Activated CD4-positive, alpha-beta T cell treated with anti-CD3 and anti-CD28 coated beads for 1 hour (primary cell): ENCODE measurements around the gene CFAP206.
"Not testable (repeated sequence)": the region's sequence is repeated elsewhere in the genome, so short reads cannot be mapped to it uniquely, and the experiment has no call there.

ENCODE experiments used
- DNase-seq: peaks from one replicate; pipeline ENCODE4 v3.0.0-alpha.2; 2020

The CFAP206 gene

DNA sequence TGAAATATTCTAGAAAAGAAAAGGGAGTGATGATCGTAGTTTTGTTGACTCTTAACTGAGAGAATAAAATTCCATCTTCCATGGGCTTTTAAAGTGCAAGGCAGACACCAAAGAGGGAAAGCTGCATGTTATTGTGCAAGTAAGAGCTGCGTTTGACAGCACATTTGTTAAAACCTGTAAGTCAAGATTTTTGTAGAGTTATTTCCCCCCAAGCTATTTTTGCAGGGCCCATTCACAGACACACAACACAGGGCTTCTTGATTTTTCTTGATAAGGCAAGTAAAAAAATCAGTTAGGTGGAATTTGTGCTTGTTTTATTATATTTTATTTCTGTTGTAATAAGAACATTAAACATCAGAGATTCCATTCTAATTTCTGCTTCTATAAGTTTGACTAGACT, 13.8 kb downstream of the CFAP206 start:
- DNase-seq, result no peak

DNA sequence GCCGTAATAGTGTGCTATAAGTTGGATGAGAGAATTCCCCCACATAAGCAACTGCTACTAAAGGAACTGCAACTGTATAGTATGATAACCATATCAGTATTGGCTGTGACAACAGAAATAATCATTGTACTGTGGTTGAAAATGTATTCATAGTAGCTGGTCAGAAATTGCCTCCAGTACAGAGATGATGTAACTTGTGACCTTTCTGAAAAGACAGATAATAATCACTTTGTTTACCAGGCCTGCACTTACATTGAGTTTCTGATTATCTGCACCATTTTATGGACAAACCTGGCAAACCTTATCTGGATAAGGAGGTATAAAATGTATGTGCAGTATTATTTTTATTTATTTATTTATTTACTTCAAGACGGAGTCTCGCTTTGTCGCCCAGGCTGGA, 19.0 kb downstream of the CFAP206 start:
- DNase-seq, result no peak

DNA sequence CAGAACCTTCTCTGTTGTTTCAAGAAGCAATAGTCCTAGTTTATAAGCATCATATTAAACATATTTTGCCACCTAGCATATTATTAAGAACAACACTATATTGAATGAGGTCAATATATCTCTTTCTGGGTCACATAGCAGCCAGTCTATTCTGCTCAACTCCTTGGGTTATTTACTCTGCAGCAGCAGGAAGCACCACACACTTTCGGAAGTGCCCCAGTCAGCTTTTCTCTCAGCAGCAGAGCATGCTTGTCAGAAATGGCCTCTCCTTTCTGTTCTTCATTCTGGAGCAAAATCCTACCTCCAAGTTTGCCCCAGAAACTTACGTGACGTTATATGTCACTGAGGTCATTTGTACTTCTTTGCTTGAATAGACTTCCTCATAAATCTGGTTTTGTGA, 22.7 kb downstream of the CFAP206 start:
- DNase-seq, result no peak

DNA sequence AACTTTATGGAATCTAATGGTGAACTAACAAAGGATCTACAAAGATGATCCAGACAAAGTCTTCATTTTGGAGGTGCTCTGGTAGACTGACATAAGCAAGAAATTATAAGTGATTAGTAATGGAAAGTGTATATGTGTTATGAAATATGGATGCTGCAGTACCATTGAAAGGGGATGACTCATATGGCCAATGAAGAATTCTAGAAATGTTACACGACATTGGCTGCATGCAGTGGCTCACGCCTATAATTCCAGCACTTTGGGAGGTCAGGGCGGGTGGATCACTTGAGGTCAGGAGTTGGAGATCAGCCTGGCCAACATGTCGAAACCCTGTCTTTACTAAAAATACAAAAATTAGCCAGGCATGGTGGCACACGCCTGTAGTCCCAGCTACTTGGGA, 23.5 kb downstream of the CFAP206 start:
- DNase-seq, result no peak

DNA sequence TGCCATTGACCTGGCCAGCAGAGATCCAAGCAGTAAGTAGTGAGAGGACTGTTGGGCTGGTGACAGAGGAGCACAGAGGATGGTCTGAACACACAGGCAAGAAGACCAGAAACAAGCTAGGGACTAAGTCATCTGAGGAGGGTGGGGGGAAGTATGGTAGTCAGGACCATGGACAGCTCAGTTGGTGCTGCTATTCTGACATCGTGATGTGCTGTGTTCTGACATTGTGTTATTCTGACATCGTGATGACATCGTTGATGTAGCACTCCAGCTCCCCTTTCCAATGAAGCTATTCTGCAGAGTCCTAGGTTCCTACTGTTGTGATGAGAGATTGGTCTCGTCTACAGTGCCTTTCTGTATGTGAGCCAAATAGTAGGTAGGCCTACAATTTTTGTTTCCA, 28.7 kb downstream of the CFAP206 start:
- no peak for DNase-seq

DNA sequence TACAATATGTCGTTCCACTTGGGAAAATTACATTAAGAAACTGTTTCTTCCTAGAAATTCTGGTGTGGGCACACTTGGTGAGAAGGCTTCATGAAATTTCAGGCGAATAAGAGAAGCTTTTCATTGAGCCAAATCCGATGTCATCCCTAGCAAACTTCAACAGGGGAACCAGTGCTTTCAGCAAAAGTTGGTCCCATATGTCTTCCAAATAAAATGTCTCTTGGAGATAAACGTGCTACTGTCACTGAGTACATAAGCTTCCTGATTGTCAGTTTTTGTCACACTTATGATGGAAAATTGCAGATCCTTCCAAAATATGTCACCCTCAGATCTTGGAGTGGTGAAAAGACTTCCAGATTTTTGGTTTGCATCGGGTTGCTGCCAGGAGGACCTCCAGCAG, 33.9 kb downstream of the CFAP206 start:
- no peak for DNase-seq

DNA sequence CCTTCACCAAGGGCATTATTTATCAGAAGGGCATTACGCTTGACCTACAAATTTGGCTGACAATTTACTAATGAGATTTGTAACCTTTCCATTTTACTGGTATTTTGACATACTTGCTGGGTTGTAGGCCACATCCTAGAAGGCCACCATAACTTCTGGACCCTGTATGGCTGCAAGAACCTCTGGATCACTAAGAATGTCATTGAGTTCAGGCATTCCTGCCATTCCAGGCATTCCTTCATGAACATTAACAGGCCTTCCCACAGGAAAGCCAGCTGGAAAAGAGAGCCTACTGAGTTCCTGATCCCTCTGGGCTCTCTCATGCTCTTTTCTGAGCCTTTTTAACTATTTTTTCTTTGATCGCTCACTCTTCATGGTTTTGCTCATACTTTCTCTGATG, 36.6 kb downstream of the CFAP206 start:
- DNase-seq, result no peak

DNA sequence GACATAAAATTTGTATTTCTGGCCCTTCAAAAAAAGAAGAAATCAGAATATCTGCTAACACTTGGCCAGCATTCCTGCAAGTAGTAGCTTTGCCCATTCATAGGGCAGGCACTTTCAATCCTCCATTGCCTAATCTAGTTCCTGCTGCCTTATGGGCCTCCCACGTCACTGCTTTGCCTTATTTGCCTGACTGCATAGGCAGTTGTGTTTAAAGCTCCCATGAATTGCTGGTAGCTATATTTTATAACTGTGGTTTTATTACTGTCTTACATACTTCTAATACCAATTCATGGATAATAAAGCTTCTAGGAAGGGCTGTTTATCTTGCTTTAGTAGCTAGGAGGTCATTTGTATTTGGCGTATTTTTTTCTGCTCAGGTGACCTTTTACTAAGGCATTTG, 57.3 kb downstream of the CFAP206 start:
- no peak for DNase-seq

DNA sequence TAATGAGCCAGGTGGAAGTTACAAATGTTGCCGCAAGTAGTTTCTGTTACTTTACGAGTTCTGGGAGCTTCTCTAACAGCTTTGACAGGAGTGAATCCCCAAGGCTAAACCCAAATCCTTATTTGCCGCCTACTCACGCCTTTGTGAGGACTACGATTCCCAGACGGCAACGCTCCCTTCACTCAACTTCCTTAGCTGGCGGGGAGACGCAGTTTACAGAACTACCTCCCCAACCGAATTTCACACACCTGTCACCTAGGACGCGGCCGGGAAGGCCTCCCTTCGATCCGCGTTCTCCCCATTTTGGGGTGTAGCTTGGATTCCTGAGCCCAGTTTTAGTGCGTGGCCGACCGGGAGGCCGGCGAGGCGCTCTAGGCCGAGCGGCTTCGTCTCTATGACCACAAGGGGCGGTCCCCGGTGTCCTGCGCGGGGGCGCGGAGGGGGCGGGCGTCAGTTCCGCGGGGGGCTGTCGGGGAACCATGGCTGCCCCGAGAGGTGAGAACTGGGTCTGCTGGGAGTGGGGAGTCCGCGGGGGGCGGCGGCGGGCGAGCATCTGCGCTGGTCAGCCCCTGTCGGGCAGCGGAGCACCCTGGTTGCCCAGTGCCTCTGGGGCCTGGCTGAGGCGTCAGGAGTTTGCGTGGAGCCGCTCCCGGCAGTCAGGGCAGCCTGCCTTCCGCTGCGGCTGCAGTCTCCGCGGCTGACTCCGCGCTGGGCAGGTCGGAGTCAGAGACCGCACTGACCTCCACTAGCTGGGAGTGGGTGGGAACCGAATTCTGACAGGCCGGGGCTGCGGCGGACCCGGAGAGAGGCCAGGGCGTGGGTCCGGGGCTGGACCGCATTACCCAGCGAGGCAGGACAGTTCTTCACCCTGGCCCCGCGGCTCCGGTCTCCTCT, 65.0 kb downstream of the CFAP206 start, which contains the start of gene SLC35A1:
SLC35A1 (plus strand) TSS at position 450 of the 894 bp plus-strand sequence; CDS start at position 480, 30 bp downstream.
- peak; percentile 79 for DNase-seq

DNA sequence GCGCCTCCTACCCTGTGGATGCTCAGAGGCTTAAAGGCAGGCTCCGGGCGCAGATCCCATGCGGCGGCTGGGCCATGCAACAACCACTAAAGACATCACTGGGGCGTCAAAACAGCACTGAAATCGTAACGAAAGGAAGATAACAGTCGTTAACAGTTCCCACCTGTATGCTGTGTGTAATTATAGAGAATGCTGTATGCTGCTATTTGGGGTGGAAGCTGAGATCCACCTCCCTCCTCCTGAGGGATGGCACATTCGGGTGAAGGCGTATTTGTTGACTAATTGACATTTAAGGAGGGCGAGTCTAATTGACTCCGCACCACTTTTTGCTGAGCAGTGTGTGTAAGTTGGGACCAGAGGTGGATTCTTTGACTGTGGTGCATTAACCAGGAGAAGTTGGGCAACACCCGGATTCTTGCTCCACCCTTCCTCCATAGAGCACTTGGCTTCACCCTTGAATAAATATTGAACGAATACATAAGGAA, 65.7 kb downstream of the CFAP206 start:
- no peak for DNase-seq

DNA sequence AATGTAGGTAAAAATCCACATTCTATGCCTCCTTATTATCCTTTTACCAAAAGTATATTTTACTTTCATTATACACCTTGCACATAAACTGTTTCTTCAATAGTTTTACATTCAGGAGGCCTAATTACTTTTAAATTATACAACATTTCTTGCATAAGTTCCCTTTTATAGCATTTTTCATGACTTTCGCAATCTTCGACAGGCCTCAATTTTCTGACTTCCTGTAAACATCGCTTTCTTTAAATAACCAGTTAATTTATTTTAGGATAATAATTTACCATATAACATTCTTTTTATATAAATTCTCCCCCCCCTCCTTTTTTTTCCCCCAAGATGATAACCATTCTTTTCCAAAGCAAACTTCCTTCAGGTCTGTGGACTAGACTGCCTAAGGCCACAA, 74.2 kb downstream of the CFAP206 start:
- no peak for DNase-seq

DNA sequence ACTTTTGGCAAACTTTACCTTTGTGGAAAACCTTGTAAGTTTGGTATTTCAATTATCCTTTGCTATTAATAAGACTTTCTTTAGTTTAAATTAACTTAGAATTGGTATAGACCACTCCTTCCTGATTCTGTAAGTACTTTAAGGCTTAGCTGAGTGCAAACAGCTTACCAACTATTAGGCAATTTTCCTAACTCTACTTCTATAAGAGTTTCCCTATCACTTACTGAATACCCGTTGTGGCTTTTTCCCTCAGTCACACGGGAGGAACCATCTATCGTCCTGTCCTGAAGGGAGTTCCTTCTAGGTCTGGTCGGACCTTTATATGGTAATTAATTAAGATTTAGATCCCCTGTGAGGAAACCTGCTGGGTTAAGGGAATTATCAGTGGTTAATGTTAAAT, 74.6 kb downstream of the CFAP206 start:
- no peak for DNase-seq

DNA sequence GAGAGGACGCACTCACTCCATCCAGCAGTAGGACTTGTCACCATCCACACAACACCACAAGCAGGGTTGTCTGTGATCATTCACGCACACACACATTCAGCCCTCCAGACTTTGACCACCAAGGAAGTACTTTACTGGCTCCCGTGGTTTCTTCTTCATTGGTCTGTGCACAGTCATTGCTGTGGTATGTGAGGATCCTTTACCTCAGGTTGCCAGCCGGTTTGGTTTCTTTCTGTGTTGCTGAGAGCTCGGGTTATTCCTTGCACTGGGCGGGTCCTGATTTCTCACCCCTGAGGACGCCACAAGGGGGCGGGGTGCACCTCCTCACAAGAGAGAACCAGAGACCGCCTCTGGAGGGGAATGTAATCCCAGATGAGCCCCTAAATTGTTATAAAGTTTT, 76.2 kb downstream of the CFAP206 start:
- no peak for DNase-seq

DNA sequence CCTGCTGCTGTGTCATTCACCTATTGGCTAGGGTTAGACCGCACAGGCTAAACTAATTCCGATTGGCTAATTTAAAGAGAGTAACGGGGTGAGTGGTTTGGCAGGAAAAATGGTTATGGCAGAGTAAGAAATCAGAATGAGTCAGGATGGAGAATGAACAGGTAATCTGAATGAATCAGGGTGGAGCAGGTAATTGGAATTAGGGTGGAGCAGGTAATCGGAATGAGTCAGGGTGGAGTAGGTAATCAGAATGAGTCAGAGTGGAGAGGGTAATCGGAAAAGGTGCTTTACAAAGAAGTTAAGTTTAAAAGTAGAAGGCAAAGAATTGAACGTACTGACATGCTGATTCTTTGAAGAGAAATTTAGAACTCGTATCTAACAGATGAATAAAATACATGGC, 76.7 kb downstream of the CFAP206 start:
- no peak for DNase-seq

DNA sequence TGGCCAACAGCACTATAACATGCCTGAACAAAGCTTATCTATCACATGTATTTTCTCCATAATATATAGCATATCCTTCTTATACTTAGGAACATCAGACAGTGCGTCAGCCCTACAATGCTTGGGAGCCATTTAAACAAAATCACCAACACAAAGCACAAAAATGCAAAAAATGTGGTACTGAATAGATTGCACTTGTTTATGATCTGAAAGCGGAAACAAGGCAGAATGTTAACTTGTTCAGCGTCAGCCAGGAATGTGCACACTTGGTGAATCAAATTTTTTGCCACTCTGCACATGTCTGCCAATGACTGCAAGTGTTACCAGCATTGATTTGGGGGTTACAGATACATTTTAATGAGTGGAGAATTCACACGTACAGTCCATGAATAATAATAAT, 79.8 kb downstream of the CFAP206 start:
- DNase-seq, result no peak

DNA sequence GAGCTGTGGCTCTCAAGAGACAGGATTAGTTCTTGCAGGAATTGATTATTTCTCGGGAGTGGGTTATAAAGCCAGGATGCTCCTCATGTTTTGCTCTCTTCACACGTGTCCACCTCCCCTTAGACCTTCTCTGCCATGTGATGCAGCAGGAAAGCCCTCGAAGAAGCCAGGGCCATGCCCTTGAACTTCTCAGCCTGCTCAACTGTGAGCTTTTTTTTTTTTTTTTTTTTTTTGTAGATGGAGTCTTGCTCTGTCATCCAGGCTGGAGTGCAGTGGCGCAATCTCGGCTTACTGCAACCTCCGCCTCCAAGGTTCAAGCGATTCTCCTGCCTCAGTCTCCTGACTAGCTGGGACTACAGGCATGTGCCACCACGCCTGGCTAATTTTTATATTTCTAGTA, 81.6 kb downstream of the CFAP206 start:
- not testable (repeated sequence) for DNase-seq

DNA sequence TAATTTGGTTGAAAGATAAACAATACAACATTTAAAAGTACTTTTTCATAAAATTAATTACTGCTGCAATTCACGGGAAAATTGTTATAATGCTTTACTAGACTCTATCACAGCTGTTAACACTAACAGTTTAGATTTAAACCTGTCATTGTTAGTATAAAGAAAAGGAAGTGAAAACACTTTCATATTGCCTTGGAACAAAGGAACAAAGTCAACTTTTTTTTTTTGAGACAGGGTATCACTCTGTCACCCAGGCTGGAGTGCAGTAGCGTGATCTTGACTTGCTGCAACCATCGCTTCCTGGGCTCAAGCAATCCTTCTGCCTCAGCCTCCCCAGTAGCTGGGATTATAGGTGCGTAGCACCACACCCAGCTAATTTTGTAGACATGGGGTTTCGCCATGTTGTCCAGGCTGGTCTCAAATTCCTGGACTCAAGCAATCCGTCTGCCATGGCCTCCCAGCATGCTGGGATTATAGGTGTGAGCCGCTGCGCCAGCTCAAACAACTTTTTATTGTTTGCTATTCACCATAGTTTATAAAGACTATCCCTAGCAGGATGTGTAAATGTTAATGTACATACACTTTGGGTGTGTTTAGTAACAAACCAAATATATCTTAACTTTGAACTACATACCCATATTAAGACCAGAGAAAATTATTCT, 87.1 kb downstream of the CFAP206 start:
- no peak for DNase-seq

DNA sequence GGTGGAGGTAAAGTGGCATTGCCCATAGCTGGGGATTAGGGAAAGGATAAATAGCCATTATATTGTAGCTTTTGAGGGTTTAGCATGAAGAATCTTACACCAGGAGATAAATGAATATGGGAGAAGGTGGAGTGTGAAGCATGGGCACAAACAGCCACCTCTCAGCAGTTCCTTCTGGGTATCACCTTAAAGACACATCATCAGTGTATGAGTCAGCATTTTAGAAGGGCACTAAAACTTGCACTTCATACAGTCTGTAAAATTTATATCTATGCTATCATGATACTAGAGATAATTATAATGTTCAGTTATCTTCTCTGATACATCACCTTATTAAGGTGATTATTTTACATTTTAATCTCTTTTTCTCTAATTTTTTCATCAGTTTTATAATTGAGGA, 90.3 kb downstream of the CFAP206 start:
- no peak for DNase-seq

DNA sequence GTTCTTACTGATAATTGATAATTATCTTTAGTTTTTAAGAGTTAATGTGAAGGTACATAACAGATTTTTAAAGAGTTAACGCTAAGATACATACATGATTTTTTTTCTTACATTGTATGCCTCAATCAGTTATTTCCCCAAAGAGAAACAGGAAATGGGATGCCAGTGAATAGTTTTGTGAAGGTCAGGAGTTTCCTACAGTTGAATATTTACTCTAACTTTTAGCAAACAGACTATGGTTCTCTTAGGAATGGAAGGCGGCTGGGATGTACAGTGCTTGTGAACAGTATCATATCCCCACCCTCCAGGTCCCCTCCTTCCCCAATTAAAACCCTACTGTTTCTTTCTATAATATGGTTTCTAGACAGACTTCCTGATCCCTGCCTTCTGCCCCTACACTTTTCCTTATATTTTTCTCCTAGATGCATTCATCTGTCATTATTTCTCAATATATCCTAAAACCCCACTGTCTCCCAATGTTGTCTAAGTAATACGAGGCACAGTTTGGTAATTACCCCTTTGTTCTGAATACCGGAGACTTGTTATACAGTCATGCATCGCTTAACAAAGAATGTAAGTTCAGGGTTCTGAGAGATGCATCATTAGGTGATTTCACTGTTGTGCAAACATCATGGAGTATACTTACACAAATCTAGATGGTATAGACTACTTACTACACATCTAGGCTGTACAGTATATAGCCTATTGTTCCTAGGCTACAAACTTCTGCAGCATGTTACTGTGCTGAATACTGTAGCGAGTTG, 94.2 kb downstream of the CFAP206 start:
- no peak for DNase-seq

DNA sequence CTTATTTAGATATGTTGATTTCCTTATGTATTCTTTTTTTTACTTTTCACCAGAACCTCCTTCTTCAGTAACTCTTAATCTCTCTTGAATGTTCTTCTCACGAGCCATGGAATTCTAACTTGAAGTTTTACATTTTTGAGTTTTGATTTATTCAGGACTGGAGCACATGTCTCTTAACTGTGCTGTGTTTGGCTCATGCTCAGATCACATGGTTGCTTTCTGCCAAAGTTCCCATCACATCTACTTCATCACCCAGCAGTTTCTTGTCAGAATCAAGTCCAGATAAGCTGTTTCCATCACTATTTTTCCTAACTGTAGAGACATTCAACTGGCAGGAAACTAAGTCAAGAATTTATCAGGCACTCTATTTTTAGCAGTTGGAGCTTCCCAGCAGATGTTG, 96.7 kb downstream of the CFAP206 start:
- no peak for DNase-seq
